Astrocyte of the spinal cord (primary cell): ENCODE results near the gene METRN.

Experiments used
- DNase-seq: peaks from one replicate; pipeline ENCODE4 v3.0.0; 2011; ENCODE audit warnings: low read depth, low spot score
- H3K4me3 ChIP-seq: 2 replicates; pipeline ENCODE4 v1.5.1; 2011; ENCODE audit warnings: low read depth, mild to moderate bottlenecking, low read length, moderate library complexity
- CTCF ChIP-seq: IDR thresholded peaks from 2 replicates; pipeline ENCODE4 v1.5.1; 2012; ENCODE audit warnings: low read depth, mild to moderate bottlenecking, low read length, inconsistent platforms
- in situ Hi-C: cut with HindIII; loops from 2 replicates; pipeline ENCODE4 v1.10.0; 2017; ENCODE audit warnings: low sequenced_read_pairs

Gene METRN

GRCh38 chr16:670485-671352, 44.2 kb upstream of the METRN start:
- no peak overlapping the region for H3K4me3 ChIP-seq
- no peak for TF ChIP-seq CTCF
- no peak for DNase-seq
- in situ Hi-C loops = no loop called here

- no peak for TF ChIP-seq CTCF
- in situ Hi-C loops = no loop called here
- no peak for DNase-seq
- H3K4me3 ChIP-seq = no peak overlapping the region
These were observed 43.4 kb upstream of the METRN start for GRCh38 chr16:671353-672131.

GRCh38 chr16:672371-672770, 42.5 kb upstream of the METRN start:
- no peak for TF ChIP-seq CTCF
- no peak for DNase-seq
- H3K4me3 ChIP-seq = no peak overlapping the region
- in situ Hi-C loops = no loop called here

- no peak for DNase-seq
- TF ChIP-seq CTCF = no peak
- no peak overlapping the region for H3K4me3 ChIP-seq
- in situ Hi-C loops = no loop called here
These were observed 42.1 kb upstream of the METRN start for GRCh38 chr16:672851-673250.

GRCh38 chr16:673399-673991, 41.4 kb upstream of the METRN start:
- TF ChIP-seq CTCF = no peak
- DNase-seq = no peak
- H3K4me3 ChIP-seq = no peak overlapping the region
- in situ Hi-C loops = no loop called here

- DNase-seq = no peak
- no peak overlapping the region for H3K4me3 ChIP-seq
- no peak for TF ChIP-seq CTCF
- in situ Hi-C loops = no loop called here
These were observed 40.6 kb upstream of the METRN start for GRCh38 chr16:674214-674881.
